Endothelial cell of umbilical vein (primary cell): Measurements from ENCODE around the gene CPB2.

ENCODE experiments used
- EZH2 ChIP-seq: IDR thresholded peaks from 2 replicates; pipeline ENCODE4 v1.6.1; 2012; ENCODE audit warnings: borderline replicate concordance, low read depth, mild to moderate bottlenecking, moderate library complexity, low read length, inconsistent platforms; ENCODE audit not compliant: severe bottlenecking
- JUN ChIP-seq: IDR thresholded peaks from 2 replicates; pipeline ENCODE4 v1.6.1; 2011; ENCODE audit warnings: borderline replicate concordance, low read depth; ENCODE audit not compliant: insufficient read length, insufficient read depth
- POLR2AphosphoS5 ChIP-seq: IDR thresholded peaks from 2 replicates; pipeline ENCODE4 v1.6.1; 2012; ENCODE audit warnings: low read depth, mild to moderate bottlenecking, control low read depth, low read length, moderate library complexity; ENCODE audit not compliant: insufficient read depth
- TF ChIP-seq, protein P1 (sequence below), 2 donors: IDR thresholded peaks; 1 replicate in 1 of 2; 2 replicates in 1 of 2; pipeline ENCODE4 v1.5.1; 2011; ENCODE audit warnings: low read length in 2 of 2, mild to moderate bottlenecking in 2 of 2, moderate library complexity in 2 of 2, control low read depth in 1 of 2, inconsistent platforms in 1 of 2, low read depth in 1 of 2; ENCODE audit not compliant: insufficient read depth in 1 of 2; ENCODE audit errors: extremely low read depth in 1 of 2

DNA sequence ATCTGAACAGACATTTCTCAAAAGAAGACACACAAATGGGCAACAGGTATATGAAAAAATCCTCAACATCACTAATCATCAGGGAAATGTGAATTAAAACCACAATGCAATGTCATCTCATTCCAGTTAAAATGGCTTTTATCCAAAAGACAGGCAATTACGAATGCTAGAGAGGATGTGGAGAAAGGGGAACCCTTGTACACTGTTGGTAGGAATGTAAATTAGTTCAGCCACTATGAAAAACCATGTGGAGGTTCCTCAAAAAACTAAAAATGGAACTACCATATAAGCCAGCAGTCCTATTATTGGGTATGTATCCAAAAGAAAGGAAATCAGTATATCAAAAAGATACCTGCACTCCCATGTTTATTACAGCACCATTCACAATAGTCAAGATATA, 27.6 kb downstream of the CPB2 start:
- TF ChIP-seq, protein P1, sequence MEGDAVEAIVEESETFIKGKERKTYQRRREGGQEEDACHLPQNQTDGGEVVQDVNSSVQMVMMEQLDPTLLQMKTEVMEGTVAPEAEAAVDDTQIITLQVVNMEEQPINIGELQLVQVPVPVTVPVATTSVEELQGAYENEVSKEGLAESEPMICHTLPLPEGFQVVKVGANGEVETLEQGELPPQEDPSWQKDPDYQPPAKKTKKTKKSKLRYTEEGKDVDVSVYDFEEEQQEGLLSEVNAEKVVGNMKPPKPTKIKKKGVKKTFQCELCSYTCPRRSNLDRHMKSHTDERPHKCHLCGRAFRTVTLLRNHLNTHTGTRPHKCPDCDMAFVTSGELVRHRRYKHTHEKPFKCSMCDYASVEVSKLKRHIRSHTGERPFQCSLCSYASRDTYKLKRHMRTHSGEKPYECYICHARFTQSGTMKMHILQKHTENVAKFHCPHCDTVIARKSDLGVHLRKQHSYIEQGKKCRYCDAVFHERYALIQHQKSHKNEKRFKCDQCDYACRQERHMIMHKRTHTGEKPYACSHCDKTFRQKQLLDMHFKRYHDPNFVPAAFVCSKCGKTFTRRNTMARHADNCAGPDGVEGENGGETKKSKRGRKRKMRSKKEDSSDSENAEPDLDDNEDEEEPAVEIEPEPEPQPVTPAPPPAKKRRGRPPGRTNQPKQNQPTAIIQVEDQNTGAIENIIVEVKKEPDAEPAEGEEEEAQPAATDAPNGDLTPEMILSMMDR (IDR thresholded peaks at IDR 0.05; ENCODE audit: extremely low read depth in 1 of 2, insufficient read depth in 1 of 2, low read depth in 1 of 2, low read length in 2 of 2): no peak
- TF ChIP-seq JUN: no peak
- TF ChIP-seq POLR2AphosphoS5: no peak
- TF ChIP-seq EZH2: no peak
